Ovary (tissue), 3 donors: Measurements from ENCODE around the gene ZNF473.

Experiments used
- EP300 ChIP-seq: sonication (generic); formaldehyde crosslinking; IDR thresholded peaks from one replicate; pipeline ENCODE4 v1.6.1; 2017; ENCODE audit warnings: antibody characterized with exemption
- POLR2A ChIP-seq: fragments of 450-650 bp; IDR thresholded peaks from one replicate; pipeline ENCODE4 v1.6.1; 2017; ENCODE audit warnings: antibody characterized with exemption, mild to moderate bottlenecking, moderate library complexity
- TF ChIP-seq, protein P1 (sequence below), 3 donors: fragments of 450-650 bp in 2 of 3; fragments of 200-600 bp in 1 of 3; IDR thresholded peaks; one replicate each; pipeline versions ENCODE4 v1.5.1 to v1.8.0; 2016 to 2022; ENCODE audit warnings: antibody characterized with exemption in 3 of 3, mild to moderate bottlenecking in 1 of 3
- donor health status: DM: no; HTN: no; CAD: no.

DNA sequence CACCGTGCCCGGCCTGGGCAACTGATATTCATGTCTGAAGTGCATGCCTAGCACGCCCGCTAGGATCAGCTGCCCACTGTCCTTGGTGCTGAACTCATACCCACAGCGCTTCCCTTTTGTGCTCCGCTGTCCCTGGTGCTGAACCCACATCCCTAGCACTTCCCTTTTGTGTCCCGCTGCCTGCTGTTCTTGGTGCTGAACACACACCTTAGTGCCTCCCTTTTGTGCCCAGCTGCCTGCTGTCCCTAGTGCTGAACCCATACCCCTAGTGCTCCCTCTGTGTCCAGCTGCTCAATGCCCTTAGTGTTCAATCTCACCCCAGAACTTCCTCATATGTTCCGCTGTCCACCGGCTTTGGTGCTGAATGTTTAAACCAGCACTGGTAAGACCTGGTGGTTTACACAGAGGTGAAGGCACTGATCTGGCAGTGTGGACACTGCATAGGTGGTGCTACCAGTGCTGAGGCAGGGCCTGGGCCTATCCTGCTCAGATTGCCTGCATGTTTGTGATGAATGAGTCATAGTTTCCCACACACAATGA is 38.6 kb upstream of the ZNF473 start:
- TF ChIP-seq, protein P1, sequence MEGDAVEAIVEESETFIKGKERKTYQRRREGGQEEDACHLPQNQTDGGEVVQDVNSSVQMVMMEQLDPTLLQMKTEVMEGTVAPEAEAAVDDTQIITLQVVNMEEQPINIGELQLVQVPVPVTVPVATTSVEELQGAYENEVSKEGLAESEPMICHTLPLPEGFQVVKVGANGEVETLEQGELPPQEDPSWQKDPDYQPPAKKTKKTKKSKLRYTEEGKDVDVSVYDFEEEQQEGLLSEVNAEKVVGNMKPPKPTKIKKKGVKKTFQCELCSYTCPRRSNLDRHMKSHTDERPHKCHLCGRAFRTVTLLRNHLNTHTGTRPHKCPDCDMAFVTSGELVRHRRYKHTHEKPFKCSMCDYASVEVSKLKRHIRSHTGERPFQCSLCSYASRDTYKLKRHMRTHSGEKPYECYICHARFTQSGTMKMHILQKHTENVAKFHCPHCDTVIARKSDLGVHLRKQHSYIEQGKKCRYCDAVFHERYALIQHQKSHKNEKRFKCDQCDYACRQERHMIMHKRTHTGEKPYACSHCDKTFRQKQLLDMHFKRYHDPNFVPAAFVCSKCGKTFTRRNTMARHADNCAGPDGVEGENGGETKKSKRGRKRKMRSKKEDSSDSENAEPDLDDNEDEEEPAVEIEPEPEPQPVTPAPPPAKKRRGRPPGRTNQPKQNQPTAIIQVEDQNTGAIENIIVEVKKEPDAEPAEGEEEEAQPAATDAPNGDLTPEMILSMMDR (IDR thresholded peaks at IDR 0.05), result peak in 2 of 3 donors; percentile 13 to 44
- TF ChIP-seq POLR2A, result peak; percentile 18
- TF ChIP-seq EP300, result no peak
